IPS-20b (cell line): ENCODE data around the gene MCTP1.

Experiments
- H3K27ac ChIP-seq: one replicate; pipeline ENCODE4 v1.5.1; 2013; ENCODE audit warnings: low read length
- H3K27me3 ChIP-seq: 2 replicates; pipeline ENCODE4 v1.6.1; 2013; ENCODE audit warnings: mild to moderate bottlenecking, low read length, inconsistent platforms; ENCODE audit not compliant: insufficient read depth
- H3K36me3 ChIP-seq: 2 replicates; pipeline ENCODE4 v1.6.1; 2013; ENCODE audit warnings: low read depth, mild to moderate bottlenecking, inconsistent platforms, low read length, moderate library complexity; ENCODE audit not compliant: insufficient read depth
- H3K4me1 ChIP-seq: 2 replicates; pipeline ENCODE4 v1.6.1; 2013; ENCODE audit warnings: mild to moderate bottlenecking, control low read depth, inconsistent platforms, low read length, moderate library complexity; ENCODE audit not compliant: insufficient read depth
- H3K4me3 ChIP-seq: 2 replicates; pipeline ENCODE4 v1.5.1; 2013; ENCODE audit warnings: mild to moderate bottlenecking, low read length, inconsistent platforms
- H3K9ac ChIP-seq: 2 replicates; pipeline ENCODE4 v1.6.1; 2013; ENCODE audit warnings: low read depth, mild to moderate bottlenecking, inconsistent platforms, low read length, moderate library complexity
- H3K9me3 ChIP-seq: 2 replicates; pipeline ENCODE4 v1.6.1; 2013; ENCODE audit warnings: mild to moderate bottlenecking, low read depth, low read length, inconsistent platforms; ENCODE audit not compliant: insufficient read depth

The MCTP1 gene

GRCh38 chr5:94761786-94762185, 523.1 kb downstream of the MCTP1 start:
- Histone ChIP-seq H3K36me3 (no peaks in the 10 kb centered on the region), H3K4me3 (no peak overlapping the region), H3K27ac (no peak overlapping the region), H3K9ac (no peak overlapping the region), H3K4me1 (no peaks in the 10 kb centered on the region), H3K9me3 (no peaks in the 10 kb centered on the region), H3K27me3 (no peaks in the 10 kb centered on the region)

GRCh38 chr5:94761055-94761454, 523.8 kb downstream of the MCTP1 start:
- no peaks in the 10 kb centered on the region for H3K4me1 ChIP-seq

GRCh38 chr5:94759961-94760360, 524.9 kb downstream of the MCTP1 start:
- H3K4me3 ChIP-seq: no peak overlapping the region
- no peak overlapping the region for H3K27ac ChIP-seq
- H3K9ac ChIP-seq: no peak overlapping the region
- H3K36me3 ChIP-seq: no peaks in the 10 kb centered on the region
- H3K9me3 ChIP-seq: no peaks in the 10 kb centered on the region
- H3K4me1 ChIP-seq: no peaks in the 10 kb centered on the region
- no peaks in the 10 kb centered on the region for H3K27me3 ChIP-seq

More at GRCh38 chr5:94761055-94761454, 523.8 kb downstream of the MCTP1 start:
- no peaks in the 10 kb centered on the region for H3K27me3 ChIP-seq
- H3K36me3 ChIP-seq: no peaks in the 10 kb centered on the region
- H3K9me3 ChIP-seq: no peaks in the 10 kb centered on the region
- H3K9ac ChIP-seq: no peak overlapping the region
- no peak overlapping the region for H3K27ac ChIP-seq
- no peak overlapping the region for H3K4me3 ChIP-seq

- Histone ChIP-seq H3K9ac (no peak overlapping the region), H3K4me1 (no peaks in the 10 kb centered on the region), H3K36me3 (no peaks in the 10 kb centered on the region), H3K27ac (no peak overlapping the region), H3K4me3 (no peak overlapping the region), H3K27me3 (no peaks in the 10 kb centered on the region), H3K9me3 (no peaks in the 10 kb centered on the region)
Measured at GRCh38 chr5:94759022-94759421, 525.9 kb downstream of the MCTP1 start.

- Histone ChIP-seq H3K27ac (no peak overlapping the region), H3K9ac (no peak overlapping the region), H3K36me3 (no peaks in the 10 kb centered on the region), H3K27me3 (no peaks in the 10 kb centered on the region), H3K4me1 (no peaks in the 10 kb centered on the region), H3K9me3 (no peaks in the 10 kb centered on the region), H3K4me3 (no peak overlapping the region)
Measured at GRCh38 chr5:94754824-94755223, 530.1 kb downstream of the MCTP1 start.

- Histone ChIP-seq H3K27ac (no peak overlapping the region), H3K36me3 (no peaks in the 10 kb centered on the region), H3K4me1 (no peaks in the 10 kb centered on the region), H3K9me3 (no peaks in the 10 kb centered on the region), H3K9ac (no peak overlapping the region), H3K27me3 (no peaks in the 10 kb centered on the region), H3K4me3 (no peak overlapping the region)
Measured at GRCh38 chr5:94751460-94751859, 533.4 kb downstream of the MCTP1 start.

- H3K27me3 ChIP-seq: no peaks in the 10 kb centered on the region
- H3K9me3 ChIP-seq: no peaks in the 10 kb centered on the region
- H3K4me3 ChIP-seq: no peak overlapping the region
- H3K4me1 ChIP-seq: no peaks in the 10 kb centered on the region
- H3K9ac ChIP-seq: no peak overlapping the region
- H3K36me3 ChIP-seq: no peaks in the 10 kb centered on the region
- no peak overlapping the region for H3K27ac ChIP-seq
Measured at GRCh38 chr5:94750681-94751080, 534.2 kb downstream of the MCTP1 start.

- H3K9me3 ChIP-seq: no peaks in the 10 kb centered on the region
Measured at GRCh38 chr5:94749042-94749441, 535.9 kb downstream of the MCTP1 start.

GRCh38 chr5:94748212-94748611, 536.7 kb downstream of the MCTP1 start:
- no peaks in the 10 kb centered on the region for H3K36me3 ChIP-seq
- H3K27ac ChIP-seq: no peak overlapping the region
- H3K4me1 ChIP-seq: no peaks in the 10 kb centered on the region
- no peaks in the 10 kb centered on the region for H3K27me3 ChIP-seq
- H3K9ac ChIP-seq: no peak overlapping the region
- H3K4me3 ChIP-seq: no peak overlapping the region
- no peaks in the 10 kb centered on the region for H3K9me3 ChIP-seq

More at GRCh38 chr5:94749042-94749441, 535.9 kb downstream of the MCTP1 start:
- no peaks in the 10 kb centered on the region for H3K27me3 ChIP-seq
- H3K9ac ChIP-seq: no peak overlapping the region
- H3K36me3 ChIP-seq: no peaks in the 10 kb centered on the region
- no peak overlapping the region for H3K27ac ChIP-seq
- no peak overlapping the region for H3K4me3 ChIP-seq
- H3K4me1 ChIP-seq: no peaks in the 10 kb centered on the region

- no peak overlapping the region for H3K27ac ChIP-seq
- no peak overlapping the region for H3K9ac ChIP-seq
- no peaks in the 10 kb centered on the region for H3K36me3 ChIP-seq
- no peaks in the 10 kb centered on the region for H3K27me3 ChIP-seq
- H3K4me1 ChIP-seq: no peaks in the 10 kb centered on the region
- H3K9me3 ChIP-seq: no peaks in the 10 kb centered on the region
- H3K4me3 ChIP-seq: no peak overlapping the region
Measured at GRCh38 chr5:94747371-94747770, 537.5 kb downstream of the MCTP1 start.

GRCh38 chr5:94746731-94747124, 538.2 kb downstream of the MCTP1 start:
- Histone ChIP-seq H3K9me3 (no peaks in the 10 kb centered on the region), H3K36me3 (no peaks in the 10 kb centered on the region), H3K9ac (no peak overlapping the region), H3K4me1 (no peaks in the 10 kb centered on the region), H3K27ac (no peak overlapping the region), H3K27me3 (no peaks in the 10 kb centered on the region), H3K4me3 (no peak overlapping the region)

GRCh38 chr5:94745786-94746730, 538.8 kb downstream of the MCTP1 start:
- no peak overlapping the region for H3K9ac ChIP-seq
- no peak overlapping the region for H3K27ac ChIP-seq
- H3K9me3 ChIP-seq: no peaks in the 10 kb centered on the region
- H3K4me1 ChIP-seq: no peaks in the 10 kb centered on the region
- H3K27me3 ChIP-seq: no peaks in the 10 kb centered on the region
- H3K4me3 ChIP-seq: no peak overlapping the region
- H3K36me3 ChIP-seq: no peaks in the 10 kb centered on the region
